HEK293 (cell line): ENCODE results near the gene JAK3.
A peak's percentile ranks its signal among the peaks of the same experiment; 100 is the strongest.

Source experiments
- CTCF ChIA-PET: fragments of 350-600 bp; formaldehyde crosslinking; extraction: SDS; loops from one replicate; lab custom pipeline; 2021; ENCODE audit warnings: antibody characterized with exemption; lab: Yijun Ruan, JAX
- POLR2A ChIA-PET: fragments of 300-600 bp; formaldehyde crosslinking; extraction: SDS; loops from one replicate; lab custom pipeline; 2020; ENCODE audit warnings: antibody characterized with exemption, inconsistent platforms; lab: Yijun Ruan, JAX
- H3K27ac ChIP-seq: fragments of 200-500 bp; sonication (Bioruptor generic); 2 replicates; pipeline ENCODE4 v1.5.1; 2014; ENCODE audit warnings: low read depth, low read length, control low read depth, inconsistent platforms; ENCODE audit errors: extremely low read depth
- H3K36me3 ChIP-seq, 2 experiments: fragments of 200-500 bp in 1 of 2; sonication (Bioruptor generic) in 1 of 2; 1 replicate in 1 of 2; 2 replicates in 1 of 2; pipeline ENCODE4 v1.5.1; 2014 to 2017; ENCODE audit warnings: inconsistent platforms in 2 of 2, low read length in 2 of 2; ENCODE audit not compliant: control insufficient read depth in 2 of 2, insufficient read depth in 1 of 2
- H3K4me1 ChIP-seq: fragments of 200-500 bp; sonication (Bioruptor generic); 2 replicates; pipeline ENCODE4 v1.5.1; 2014; ENCODE audit warnings: mild to moderate bottlenecking, low read length, inconsistent platforms; ENCODE audit not compliant: control insufficient read depth, insufficient read depth
- H3K4me3 ChIP-seq: 2 replicates; pipeline ENCODE4 v1.5.1; 2011; ENCODE audit warnings: low read depth, mild to moderate bottlenecking, control low read depth, low read length, moderate library complexity
- H3K9me3 ChIP-seq: fragments of 200-500 bp; sonication (Bioruptor generic); 2 replicates; pipeline ENCODE4 v1.5.1; 2014; ENCODE audit warnings: low read depth, low read length, inconsistent platforms; ENCODE audit not compliant: control insufficient read depth, insufficient read depth
- ZNF121 ChIP-seq: fragments of 450-650 bp; formaldehyde crosslinking; IDR thresholded peaks from 2 replicates; pipeline ENCODE4 v1.5.1; 2016; ENCODE audit warnings: missing biosample characterization, missing genetic modification characterization
- ZNF132 ChIP-seq: fragments of 450-650 bp; formaldehyde crosslinking; IDR thresholded peaks from 2 replicates; pipeline ENCODE4 v1.5.1; 2017; ENCODE audit warnings: missing biosample characterization, missing genetic modification characterization, borderline replicate concordance
- ZNF140 ChIP-seq: fragments of 450-650 bp; formaldehyde crosslinking; IDR thresholded peaks from 2 replicates; pipeline ENCODE4 v1.5.1; 2016; ENCODE audit warnings: missing biosample characterization, missing genetic modification characterization
- ZNF16 ChIP-seq: fragments of 450-650 bp; formaldehyde crosslinking; IDR thresholded peaks from 2 replicates; pipeline ENCODE4 v1.5.1; 2016; ENCODE audit warnings: low read depth, missing biosample characterization, missing genetic modification characterization
- ZNF169 ChIP-seq: fragments of 450-650 bp; formaldehyde crosslinking; IDR thresholded peaks from 2 replicates; pipeline ENCODE4 v1.5.1; 2016; ENCODE audit warnings: missing biosample characterization, missing genetic modification characterization
- ZNF248 ChIP-seq: fragments of 450-650 bp; formaldehyde crosslinking; IDR thresholded peaks from 2 replicates; pipeline ENCODE4 v1.5.1; 2017; ENCODE audit warnings: missing biosample characterization, missing genetic modification characterization
- ZNF302 ChIP-seq: fragments of 450-650 bp; formaldehyde crosslinking; IDR thresholded peaks from 2 replicates; pipeline ENCODE4 v1.5.1; 2016; ENCODE audit warnings: missing biosample characterization, missing genetic modification characterization, low read depth
- ZNF473 ChIP-seq: fragments of 450-650 bp; formaldehyde crosslinking; IDR thresholded peaks from 2 replicates; pipeline ENCODE4 v1.5.1; 2017; ENCODE audit warnings: missing biosample characterization, missing genetic modification characterization
- ZNF677 ChIP-seq: fragments of 450-650 bp; IDR thresholded peaks from 2 replicates; pipeline ENCODE4 v1.5.0; 2018; ENCODE audit warnings: missing biosample characterization, mild to moderate bottlenecking, missing genetic modification characterization, moderate library complexity
- ZNF701 ChIP-seq: fragments of 450-650 bp; formaldehyde crosslinking; IDR thresholded peaks from 2 replicates; pipeline ENCODE4 v1.5.1; 2016; ENCODE audit warnings: missing biosample characterization, missing genetic modification characterization
- ZNF768 ChIP-seq: fragments of 450-650 bp; formaldehyde crosslinking; IDR thresholded peaks from 2 replicates; pipeline ENCODE4 v1.5.1; 2018; ENCODE audit warnings: missing biosample characterization, mild to moderate bottlenecking, missing genetic modification characterization
- TF ChIP-seq, protein P1 (sequence below): fragments of 450-650 bp; formaldehyde crosslinking; IDR thresholded peaks from 2 replicates; pipeline ENCODE4 v1.5.1; 2017; ENCODE audit warnings: missing biosample characterization, missing genetic modification characterization
- TF ChIP-seq, protein P2 (sequence below): fragments of 450-650 bp; formaldehyde crosslinking; conservative IDR thresholded peaks from 2 replicates; pipeline ENCODE4 v1.5.1; 2016; ENCODE audit warnings: low read depth, missing biosample characterization, missing genetic modification characterization
- TF ChIP-seq, protein P3 (sequence below): sonication (generic); formaldehyde crosslinking; IDR thresholded peaks from 2 replicates; pipeline ENCODE4 v1.8.1; 2022; ENCODE audit warnings: mild to moderate bottlenecking, moderate library complexity, missing genetic modification reagents
- TF ChIP-seq, protein P4 (sequence below): fragments of 450-650 bp; formaldehyde crosslinking; IDR thresholded peaks from 2 replicates; pipeline ENCODE4 v1.5.1; 2016; ENCODE audit warnings: missing biosample characterization, missing genetic modification characterization, low read depth
- TF ChIP-seq, protein P5 (sequence below): fragments of 450-650 bp; formaldehyde crosslinking; IDR thresholded peaks from 2 replicates; pipeline ENCODE4 v1.5.1; 2016; ENCODE audit warnings: missing biosample characterization, missing genetic modification characterization, low read depth

The JAK3 gene

GRCh38 chr19:17796013-17796837 lies 51.6 kb downstream of the JAK3 start:
- H3K4me3 ChIP-seq = no peak overlapping the region
- no peaks in the 10 kb centered on the region for H3K9me3 ChIP-seq
- H3K36me3 ChIP-seq = no peaks in the 10 kb centered on the region
- CTCF ChIA-PET = interaction anchor here (0.6 to 2.4 kb wide), 5 partner anchors 11 to 970 kb away, joined by 3 to 5 read pairs (median 4); partner anchors contain the start of gene RPL18A
- H3K4me1 ChIP-seq = 0 out of 2 replicates have a peak, but pooled peaks cover 4% of the 10 kb centered on the region
- POLR2A ChIA-PET = interaction anchor here (0.5 kb wide), 1 partner anchor 21 kb away, joined by 3 read pairs; no protein-coding TSS in a partner anchor
- H3K27ac ChIP-seq = no peak overlapping the region
- TF ChIP-seq, protein P1, sequence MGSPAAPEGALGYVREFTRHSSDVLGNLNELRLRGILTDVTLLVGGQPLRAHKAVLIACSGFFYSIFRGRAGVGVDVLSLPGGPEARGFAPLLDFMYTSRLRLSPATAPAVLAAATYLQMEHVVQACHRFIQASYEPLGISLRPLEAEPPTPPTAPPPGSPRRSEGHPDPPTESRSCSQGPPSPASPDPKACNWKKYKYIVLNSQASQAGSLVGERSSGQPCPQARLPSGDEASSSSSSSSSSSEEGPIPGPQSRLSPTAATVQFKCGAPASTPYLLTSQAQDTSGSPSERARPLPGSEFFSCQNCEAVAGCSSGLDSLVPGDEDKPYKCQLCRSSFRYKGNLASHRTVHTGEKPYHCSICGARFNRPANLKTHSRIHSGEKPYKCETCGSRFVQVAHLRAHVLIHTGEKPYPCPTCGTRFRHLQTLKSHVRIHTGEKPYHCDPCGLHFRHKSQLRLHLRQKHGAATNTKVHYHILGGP = no peak
- TF ChIP-seq, protein P2, sequence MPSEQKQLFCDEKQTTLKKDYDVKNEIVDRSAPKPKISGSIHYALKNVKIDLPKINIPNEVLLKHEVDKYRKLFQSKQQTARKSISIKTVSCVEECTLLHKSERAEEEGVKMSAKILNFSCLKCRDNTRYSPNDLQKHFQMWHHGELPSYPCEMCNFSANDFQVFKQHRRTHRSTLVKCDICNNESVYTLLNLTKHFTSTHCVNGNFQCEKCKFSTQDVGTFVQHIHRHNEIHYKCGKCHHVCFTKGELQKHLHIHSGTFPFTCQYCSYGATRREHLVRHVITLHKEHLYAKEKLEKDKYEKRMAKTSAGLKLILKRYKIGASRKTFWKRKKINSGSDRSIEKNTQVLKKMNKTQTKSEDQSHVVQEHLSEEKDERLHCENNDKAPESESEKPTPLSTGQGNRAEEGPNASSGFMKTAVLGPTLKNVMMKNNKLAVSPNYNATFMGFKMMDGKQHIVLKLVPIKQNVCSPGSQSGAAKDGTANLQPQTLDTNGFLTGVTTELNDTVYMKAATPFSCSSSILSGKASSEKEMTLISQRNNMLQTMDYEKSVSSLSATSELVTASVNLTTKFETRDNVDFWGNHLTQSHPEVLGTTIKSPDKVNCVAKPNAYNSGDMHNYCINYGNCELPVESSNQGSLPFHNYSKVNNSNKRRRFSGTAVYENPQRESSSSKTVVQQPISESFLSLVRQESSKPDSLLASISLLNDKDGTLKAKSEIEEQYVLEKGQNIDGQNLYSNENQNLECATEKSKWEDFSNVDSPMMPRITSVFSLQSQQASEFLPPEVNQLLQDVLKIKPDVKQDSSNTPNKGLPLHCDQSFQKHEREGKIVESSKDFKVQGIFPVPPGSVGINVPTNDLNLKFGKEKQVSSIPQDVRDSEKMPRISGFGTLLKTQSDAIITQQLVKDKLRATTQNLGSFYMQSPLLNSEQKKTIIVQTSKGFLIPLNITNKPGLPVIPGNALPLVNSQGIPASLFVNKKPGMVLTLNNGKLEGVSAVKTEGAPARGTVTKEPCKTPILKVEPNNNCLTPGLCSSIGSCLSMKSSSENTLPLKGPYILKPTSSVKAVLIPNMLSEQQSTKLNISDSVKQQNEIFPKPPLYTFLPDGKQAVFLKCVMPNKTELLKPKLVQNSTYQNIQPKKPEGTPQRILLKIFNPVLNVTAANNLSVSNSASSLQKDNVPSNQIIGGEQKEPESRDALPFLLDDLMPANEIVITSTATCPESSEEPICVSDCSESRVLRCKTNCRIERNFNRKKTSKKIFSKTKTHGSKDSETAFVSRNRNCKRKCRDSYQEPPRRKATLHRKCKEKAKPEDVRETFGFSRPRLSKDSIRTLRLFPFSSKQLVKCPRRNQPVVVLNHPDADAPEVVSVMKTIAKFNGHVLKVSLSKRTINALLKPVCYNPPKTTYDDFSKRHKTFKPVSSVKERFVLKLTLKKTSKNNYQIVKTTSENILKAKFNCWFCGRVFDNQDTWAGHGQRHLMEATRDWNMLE (tag by site-specific recombination) = no peak
- no peak for TF ChIP-seq ZNF140
- TF ChIP-seq ZNF677 = no peak
- TF ChIP-seq ZNF473 (tag by site-specific recombination) = no peak
- TF ChIP-seq ZNF701 = 0 out of 2 replicates have a peak, but pooled peaks have one; percentile 70
- peak; percentile 70; the same call in 1 of the 2 replicates for TF ChIP-seq ZNF121 (tag by site-specific recombination)
- no peak for TF ChIP-seq ZNF248 (tag by site-specific recombination)
- TF ChIP-seq ZNF132 = no peak
- TF ChIP-seq, protein P3, sequence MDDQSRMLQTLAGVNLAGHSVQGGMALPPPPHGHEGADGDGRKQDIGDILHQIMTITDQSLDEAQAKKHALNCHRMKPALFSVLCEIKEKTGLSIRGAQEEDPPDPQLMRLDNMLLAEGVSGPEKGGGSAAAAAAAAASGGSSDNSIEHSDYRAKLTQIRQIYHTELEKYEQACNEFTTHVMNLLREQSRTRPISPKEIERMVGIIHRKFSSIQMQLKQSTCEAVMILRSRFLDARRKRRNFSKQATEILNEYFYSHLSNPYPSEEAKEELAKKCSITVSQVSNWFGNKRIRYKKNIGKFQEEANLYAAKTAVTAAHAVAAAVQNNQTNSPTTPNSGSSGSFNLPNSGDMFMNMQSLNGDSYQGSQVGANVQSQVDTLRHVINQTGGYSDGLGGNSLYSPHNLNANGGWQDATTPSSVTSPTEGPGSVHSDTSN (CRISPR knock-in tag) = no peak
- TF ChIP-seq, all 188 proteins: peak for 2

GRCh38 chr19:17795495-17795856 lies 52.3 kb downstream of the JAK3 start:
- H3K9me3 ChIP-seq = no peaks in the 10 kb centered on the region
- peak overlapping the region; percentile 24 for H3K4me3 ChIP-seq
- H3K36me3 ChIP-seq = no peaks in the 10 kb centered on the region
- ChIA-PET POLR2A (interaction anchor here (1.0 to 1.8 kb wide), 3 partner anchors 35 to 77 kb away, joined by 5 to 6 read pairs (median 6); partner anchors contain the start of genes MAP1S and RPL18A), CTCF (interaction anchor here (0.6 to 2.4 kb wide), 4 partner anchors 10 to 970 kb away, joined by 3 to 5 read pairs (median 4); partner anchors contain the start of gene RPL18A)
- TF ChIP-seq ZNF16 (tag by site-specific recombination) (no peak), ZNF302 (tag by site-specific recombination) (no peak), ZNF768 (tag by site-specific recombination) (no peak), ZNF169 (tag by site-specific recombination) (no peak)
- TF ChIP-seq, protein P4, sequence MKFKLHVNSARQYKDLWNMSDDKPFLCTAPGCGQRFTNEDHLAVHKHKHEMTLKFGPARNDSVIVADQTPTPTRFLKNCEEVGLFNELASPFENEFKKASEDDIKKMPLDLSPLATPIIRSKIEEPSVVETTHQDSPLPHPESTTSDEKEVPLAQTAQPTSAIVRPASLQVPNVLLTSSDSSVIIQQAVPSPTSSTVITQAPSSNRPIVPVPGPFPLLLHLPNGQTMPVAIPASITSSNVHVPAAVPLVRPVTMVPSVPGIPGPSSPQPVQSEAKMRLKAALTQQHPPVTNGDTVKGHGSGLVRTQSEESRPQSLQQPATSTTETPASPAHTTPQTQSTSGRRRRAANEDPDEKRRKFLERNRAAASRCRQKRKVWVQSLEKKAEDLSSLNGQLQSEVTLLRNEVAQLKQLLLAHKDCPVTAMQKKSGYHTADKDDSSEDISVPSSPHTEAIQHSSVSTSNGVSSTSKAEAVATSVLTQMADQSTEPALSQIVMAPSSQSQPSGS (tag by site-specific recombination) = no peak
- TF ChIP-seq, protein P5, sequence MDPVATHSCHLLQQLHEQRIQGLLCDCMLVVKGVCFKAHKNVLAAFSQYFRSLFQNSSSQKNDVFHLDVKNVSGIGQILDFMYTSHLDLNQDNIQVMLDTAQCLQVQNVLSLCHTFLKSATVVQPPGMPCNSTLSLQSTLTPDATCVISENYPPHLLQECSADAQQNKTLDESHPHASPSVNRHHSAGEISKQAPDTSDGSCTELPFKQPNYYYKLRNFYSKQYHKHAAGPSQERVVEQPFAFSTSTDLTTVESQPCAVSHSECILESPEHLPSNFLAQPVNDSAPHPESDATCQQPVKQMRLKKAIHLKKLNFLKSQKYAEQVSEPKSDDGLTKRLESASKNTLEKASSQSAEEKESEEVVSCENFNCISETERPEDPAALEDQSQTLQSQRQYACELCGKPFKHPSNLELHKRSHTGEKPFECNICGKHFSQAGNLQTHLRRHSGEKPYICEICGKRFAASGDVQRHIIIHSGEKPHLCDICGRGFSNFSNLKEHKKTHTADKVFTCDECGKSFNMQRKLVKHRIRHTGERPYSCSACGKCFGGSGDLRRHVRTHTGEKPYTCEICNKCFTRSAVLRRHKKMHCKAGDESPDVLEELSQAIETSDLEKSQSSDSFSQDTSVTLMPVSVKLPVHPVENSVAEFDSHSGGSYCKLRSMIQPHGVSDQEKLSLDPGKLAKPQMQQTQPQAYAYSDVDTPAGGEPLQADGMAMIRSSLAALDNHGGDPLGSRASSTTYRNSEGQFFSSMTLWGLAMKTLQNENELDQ (tag by site-specific recombination) = no peak
- TF ChIP-seq, all 188 proteins: peak for 0
- no peak overlapping the region for H3K27ac ChIP-seq
- peaks cover 4% of the 10 kb centered on the region; the same call in 1 of the 2 replicates for H3K4me1 ChIP-seq
